GM19397 (cell line): ENCODE data around the gene SRGAP3.
"Not testable (repeated sequence)": the region's sequence is repeated elsewhere in the genome, so short reads cannot be mapped to it uniquely, and the experiment has no call there.

Source experiments
- ATAC-seq: cut with Tn5 transposase; IDR thresholded peaks from one replicate; pipeline ENCODE4 v1.9.1; 2021; ENCODE audit warnings: mild to moderate bottlenecking, moderate library complexity; ENCODE audit not compliant: unreplicated experiment

The SRGAP3 gene

DNA sequence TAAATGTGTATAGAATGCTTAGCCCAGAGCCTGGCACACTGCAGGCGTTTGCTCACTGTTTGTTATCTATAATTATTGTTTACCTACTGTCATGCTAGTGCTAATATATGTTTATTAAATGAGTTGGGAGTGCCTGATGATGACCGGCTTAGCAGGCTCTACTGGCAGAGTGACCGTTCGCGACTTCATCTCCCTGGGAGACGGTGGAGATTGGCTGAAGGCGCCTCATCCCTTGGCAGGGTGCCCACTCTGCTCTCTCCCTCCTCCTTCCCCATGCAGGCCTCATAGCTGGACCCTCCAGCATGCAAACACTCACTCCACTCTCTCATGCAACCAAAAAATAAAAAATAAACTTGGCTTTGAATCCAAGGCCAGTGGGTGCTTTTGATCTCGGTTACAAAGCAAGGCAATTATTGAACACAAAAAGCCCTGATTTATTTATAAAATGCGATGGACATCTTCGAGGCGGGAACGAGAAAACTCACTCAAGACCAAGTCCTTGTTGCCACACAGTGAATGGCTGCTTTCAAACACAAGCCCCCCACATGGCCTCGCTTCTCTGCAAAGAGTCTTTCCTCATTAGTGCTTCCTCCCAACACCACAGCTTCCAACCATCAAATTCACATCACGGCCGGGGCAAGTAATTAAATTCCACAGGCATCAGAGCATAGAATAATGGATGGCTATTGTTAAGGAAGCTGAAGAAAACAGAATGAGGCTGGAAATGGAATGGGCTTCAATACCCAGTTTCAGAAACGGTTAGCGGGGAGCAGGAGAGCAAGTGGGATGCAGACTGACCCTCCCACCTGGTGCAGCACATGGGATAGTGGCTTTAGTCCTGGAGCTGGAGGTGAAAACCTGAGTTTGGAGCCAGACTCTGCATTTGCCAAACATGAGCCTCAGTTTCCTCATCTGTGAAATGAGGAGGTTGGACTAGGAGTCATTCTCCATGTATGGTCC, 150.4 kb downstream of the SRGAP3 start:
- no peak for ATAC-seq

- ATAC-seq: no peak
These were observed 152.0 kb downstream of the SRGAP3 start for GRCh38 chr3:9097495-9097894.

GRCh38 chr3:9091486-9092235, 157.8 kb downstream of the SRGAP3 start:
- no peak for ATAC-seq

DNA sequence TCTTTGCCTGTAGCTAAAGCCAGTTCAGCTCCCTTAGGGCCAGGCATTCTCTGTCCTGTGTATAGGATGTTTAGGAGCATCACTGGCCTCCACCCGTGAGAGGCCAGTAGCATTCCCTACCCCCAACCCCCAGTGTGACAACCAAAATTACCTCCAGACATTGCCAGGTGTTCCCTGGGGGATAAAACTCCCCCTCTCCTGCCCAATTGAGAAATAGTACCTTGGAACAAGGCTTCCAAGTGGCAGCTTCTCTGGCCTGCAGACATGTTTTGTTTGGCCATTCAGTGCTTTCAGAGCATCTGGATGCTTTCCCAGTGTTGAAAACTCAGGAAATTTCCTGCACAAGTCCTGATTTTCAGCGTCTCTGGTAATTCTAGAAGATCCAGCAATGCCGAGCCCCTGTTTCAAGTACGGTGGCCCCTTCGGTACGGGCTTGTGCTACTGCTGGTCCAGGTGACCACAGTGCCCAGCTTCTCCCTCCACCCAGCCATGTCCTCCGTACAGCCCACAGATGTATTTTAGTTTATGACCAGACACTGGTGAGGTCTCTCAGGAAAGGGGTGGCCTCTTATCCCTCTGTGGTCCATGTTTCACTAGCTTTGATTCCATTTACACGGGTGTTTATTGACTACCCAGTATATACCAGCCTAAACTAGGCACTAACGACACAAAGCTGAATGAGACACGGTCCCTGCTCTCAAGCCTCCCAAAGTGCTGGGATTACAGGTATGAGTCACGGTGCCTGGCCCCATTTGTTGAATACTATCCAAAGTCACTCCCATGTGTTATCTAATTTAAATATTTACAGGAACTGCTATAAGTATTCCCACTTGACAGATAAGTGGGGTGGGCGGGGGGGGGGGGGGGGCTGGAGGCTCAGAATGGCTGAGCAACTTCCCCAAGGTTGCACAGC, 160.7 kb downstream of the SRGAP3 start:
- no peak for ATAC-seq

GRCh38 chr3:9087831-9088413, 161.5 kb downstream of the SRGAP3 start:
- no peak for ATAC-seq

GRCh38 chr3:9085428-9085827, 164.0 kb downstream of the SRGAP3 start:
- ATAC-seq: not testable (repeated sequence)

- ATAC-seq: no peak
These were observed 168.1 kb downstream of the SRGAP3 start for GRCh38 chr3:9081184-9081818.

DNA sequence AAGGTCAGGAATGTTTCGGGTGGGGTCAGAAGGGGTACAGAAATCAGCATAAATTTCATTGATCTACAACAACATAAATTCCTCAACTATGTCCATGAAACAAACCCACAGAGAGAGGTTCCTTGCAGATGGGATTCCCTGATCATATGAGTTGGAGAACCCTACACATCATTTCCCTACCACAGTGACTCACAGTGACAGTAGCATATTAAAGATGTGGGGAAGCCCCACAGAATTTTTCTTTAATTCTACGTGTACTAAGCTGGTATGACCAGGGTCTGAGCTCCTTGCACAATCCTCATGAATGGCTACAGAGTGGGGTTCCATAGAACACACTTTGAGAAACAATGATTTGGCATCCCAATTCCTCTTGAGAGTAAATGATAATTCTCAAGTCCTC, 169.3 kb downstream of the SRGAP3 start:
- ATAC-seq: no peak

- no peak for ATAC-seq
These were observed 169.8 kb downstream of the SRGAP3 start for GRCh38 chr3:9079676-9080075.

DNA sequence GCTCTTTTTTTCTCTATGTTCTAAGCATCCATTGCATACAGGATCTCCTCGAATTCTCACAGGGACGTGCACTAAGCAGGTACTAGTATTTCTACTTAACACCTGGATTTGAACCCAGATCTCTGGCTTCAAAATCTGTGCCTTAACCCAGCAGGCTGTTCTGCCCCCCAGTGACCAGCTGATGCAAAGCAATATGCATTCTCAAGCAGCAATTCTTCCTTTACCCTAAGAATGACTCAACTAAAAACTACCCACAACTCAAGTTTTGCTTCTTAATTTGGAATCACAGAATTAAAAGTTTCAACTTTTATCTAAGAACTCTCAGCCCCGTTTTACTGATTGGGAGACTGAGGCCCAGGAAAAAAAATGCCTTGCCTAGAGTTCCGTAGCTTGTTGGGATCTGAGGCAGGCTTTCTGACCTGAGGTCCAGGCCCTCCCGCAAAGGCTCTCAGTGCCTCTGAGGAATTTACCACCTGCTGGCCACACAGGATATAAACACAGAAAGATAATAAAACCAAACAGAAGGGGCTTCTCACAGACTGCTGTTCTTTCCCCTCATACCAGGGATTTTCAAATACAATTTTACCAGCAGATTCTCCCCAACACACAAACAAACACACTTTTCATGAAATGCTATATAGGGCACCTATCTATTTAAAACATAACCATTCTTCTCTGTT, 170.7 kb downstream of the SRGAP3 start:
- ATAC-seq: no peak

- ATAC-seq: no peak
These were observed 172.4 kb downstream of the SRGAP3 start for GRCh38 chr3:9077029-9077428.

DNA sequence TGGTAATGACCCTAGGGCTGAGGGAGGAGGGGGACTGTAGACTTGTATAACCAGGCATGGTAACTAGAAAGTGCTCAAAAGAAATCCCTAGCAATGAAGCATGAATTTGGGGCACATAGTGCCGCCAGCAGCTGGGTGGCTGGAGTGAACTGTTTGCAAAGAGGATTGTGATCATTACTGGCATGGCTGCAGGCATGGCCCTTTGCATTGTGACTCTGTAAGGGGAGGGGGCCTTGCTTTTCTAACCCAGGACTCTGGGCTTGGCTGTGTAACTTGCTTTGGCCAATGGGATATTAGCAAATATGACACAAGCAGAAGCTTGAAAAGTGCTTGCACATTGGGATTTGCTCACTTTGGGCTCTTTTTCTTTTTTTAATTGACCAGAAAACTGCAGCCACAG, 173.7 kb downstream of the SRGAP3 start:
- ATAC-seq: no peak

- no peak for ATAC-seq
These were observed 175.4 kb downstream of the SRGAP3 start for GRCh38 chr3:9074079-9074478.

- no peak for ATAC-seq
These were observed 176.8 kb downstream of the SRGAP3 start for GRCh38 chr3:9072667-9073009.

DNA sequence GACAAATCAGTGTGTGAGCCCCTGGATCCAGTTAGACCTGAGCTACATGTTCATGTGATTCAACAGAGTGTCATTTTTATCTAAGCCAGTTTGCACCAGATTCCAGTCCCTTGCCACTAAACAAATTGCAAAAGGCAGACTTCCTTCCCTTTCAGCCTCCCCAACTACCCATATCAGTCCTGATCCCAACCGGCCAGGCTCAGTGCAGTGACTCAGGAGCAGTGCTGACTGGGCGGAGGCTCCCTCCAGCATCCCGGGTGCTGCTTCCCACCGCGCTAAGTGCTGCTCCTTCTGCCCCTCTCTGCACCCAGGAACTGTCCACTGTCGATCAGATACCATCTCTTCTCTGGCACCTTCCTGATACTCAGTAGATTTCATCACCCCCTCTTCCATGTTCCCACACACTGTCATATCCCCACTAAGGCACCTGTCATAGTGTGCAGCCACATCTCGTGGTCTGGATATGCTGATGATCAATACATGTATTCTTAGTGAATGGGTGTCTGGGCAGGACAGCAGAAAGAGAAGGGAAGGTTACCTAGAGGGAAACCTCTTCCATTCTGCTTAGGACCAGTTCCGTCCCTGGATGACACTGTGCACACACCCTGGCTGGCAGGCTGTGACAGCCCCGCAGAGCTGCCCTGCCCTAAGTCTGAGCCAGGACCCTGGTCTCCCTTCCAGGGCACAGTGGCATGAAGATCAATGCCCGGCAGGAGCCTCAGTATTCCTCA, 177.3 kb downstream of the SRGAP3 start:
- ATAC-seq: no peak

DNA sequence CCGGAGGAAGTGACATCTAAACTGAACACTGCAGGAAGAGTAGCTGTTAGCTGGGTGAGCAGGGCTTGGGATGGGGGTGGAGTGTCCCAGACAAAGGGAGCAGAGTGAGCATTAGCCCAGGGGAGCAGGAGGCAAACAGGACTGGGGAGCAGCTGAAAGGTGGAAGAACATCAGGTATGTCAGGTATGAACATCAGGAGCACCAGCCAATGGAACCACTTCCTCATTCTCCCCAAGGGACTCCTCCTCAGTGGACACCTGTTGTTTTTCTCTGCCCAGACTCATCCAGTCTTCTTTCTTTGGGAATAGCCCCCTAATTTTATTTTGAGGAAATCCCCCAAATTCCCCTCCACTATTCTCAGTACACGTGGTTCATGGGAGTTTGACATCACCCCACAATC, 178.5 kb downstream of the SRGAP3 start:
- ATAC-seq: no peak

- ATAC-seq: no peak
These were observed 179.5 kb downstream of the SRGAP3 start for GRCh38 chr3:9069971-9070370.

- ATAC-seq: no peak
These were observed 181.4 kb downstream of the SRGAP3 start for GRCh38 chr3:9068051-9068450.

GRCh38 chr3:9067352-9067975, 182.0 kb downstream of the SRGAP3 start:
- ATAC-seq: no peak
